DMS153 (cell line): ENCODE data around the gene ZFAND4.
A peak's percentile ranks its signal among the peaks of the same experiment; 100 is the strongest.
"Not testable (repeated sequence)": the region's sequence is repeated elsewhere in the genome, so short reads cannot be mapped to it uniquely, and the experiment has no call there.

Experiments used
- DNase-seq: peaks from one replicate; lab custom pipeline; 2025; lab: John Stamatoyannopoulos, UW

Gene ZFAND4

GRCh38 chr10:45640941-45641340 is 31.6 kb downstream of the ZFAND4 start:
- no peak for DNase-seq

- no peak for DNase-seq
Observed at GRCh38 chr10:45640049-45640448, 32.5 kb downstream of the ZFAND4 start.

GRCh38 chr10:45627412-45628048 is 45.0 kb downstream of the ZFAND4 start:
- no peak for DNase-seq

- DNase-seq, result no peak
Observed at GRCh38 chr10:45625879-45626278, 46.7 kb downstream of the ZFAND4 start.

DNA sequence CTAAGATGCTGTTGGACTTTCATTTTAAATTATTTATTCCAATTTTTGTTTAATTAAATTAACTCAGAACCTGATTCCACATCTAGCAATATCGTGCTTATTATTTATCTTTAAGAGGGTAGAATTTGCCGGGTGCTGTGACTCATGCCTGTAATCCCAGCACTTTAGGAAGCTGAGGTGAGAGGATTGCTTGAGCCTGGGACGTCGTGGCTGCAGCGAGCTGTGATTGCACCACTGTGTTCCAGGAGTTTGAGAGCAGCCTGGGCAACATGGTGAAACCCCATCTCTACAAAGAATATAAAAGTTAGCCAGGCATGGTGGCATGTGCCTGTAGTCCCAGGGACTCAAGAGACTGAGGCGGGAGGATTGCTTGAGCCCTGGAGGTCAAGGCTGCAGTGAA is 47.8 kb downstream of the ZFAND4 start:
- no peak for DNase-seq

DNA sequence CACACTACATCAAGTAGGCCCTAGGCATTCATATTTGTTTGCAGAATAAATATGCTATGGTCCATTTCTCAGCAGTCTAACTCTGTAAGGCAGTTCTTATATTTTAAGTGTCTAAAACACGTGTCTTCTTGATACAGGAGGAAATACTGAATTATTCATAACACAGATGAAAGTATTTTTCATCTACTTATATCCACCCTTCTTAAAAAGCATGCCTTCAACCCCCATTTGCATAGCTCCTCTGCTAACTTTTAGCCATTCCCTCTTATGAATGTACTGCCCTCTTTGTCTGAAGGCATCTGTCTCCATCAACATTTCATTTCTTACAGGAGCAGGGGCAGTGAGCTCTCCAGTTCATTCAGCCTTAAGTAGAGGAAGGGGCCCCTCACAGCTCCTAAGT is 57.7 kb downstream of the ZFAND4 start:
- DNase-seq, result no peak

GRCh38 chr10:45612741-45613140 is 59.8 kb downstream of the ZFAND4 start:
- no peak for DNase-seq

- DNase-seq, result no peak
Observed at GRCh38 chr10:45608052-45608451, 64.5 kb downstream of the ZFAND4 start.

DNA sequence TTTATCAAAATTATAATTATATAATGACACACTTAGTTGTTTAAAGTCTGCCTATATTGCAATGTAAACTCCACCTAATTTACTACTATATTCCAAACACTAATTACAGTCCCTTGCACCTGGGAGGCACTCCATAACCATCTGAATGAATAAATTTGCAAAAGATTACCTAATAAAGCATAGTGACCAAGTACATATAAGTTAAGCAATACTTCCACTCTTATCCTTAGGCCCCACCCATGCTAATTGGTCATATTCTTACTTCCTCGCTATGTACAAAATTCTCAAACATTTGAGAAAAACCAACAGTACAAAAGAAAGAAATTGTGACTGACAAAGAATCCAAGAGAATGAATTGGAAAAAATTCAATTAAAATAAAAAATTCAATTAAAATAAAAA is 65.3 kb downstream of the ZFAND4 start:
- DNase-seq, result no peak

DNA sequence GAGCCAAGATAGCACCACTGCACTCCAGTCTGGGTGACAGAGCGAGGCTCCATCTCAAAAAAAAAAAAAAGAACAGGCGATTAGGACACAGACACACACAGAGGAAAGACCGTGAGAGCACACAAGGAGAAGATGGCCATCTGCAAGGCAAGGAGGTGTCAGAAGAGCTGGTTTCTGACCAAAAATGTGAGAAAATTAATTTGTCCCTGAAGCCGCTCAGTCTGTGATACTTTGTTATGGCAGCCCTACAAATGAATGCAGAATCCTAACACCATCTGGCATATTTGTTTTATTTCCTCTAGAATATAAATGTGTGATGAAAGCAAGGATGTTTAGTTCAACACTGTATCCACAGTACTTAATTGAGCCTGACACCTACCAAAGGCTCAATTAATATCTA is 69.7 kb downstream of the ZFAND4 start:
- DNase-seq, result no peak

DNA sequence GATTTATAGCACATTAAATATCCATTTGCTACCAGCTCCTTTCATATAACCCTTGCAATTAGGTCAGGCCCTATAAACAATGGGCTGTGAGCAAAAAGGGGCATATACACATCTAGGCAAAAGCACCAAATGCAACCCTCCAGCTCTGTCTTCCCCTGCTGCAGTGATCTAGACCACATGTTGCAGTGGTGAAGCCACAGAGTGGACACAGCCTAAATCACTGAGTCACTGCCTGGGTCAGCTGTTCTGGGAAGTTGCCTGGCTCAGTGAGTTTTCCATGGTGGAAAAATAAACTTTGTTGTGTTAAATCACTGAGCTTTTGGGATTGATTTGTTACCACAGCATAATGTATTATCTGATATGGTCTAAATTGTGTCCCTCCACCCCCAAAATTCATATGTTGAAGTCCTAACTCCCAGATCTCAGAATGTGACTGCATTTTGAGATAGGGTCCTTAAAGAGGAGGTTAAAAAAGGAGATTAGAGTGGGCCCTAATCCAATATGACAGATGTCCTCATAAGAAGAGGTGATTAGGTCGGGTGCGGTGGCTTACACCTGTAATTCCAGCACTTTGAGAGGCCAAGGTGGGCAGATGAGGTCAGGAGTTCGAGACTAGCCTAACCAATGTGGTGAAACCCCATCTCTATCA is 70.4 kb downstream of the ZFAND4 start:
- DNase-seq, result no peak

GRCh38 chr10:45601254-45601930 is 71.2 kb downstream of the ZFAND4 start:
- not testable (repeated sequence) for DNase-seq

DNA sequence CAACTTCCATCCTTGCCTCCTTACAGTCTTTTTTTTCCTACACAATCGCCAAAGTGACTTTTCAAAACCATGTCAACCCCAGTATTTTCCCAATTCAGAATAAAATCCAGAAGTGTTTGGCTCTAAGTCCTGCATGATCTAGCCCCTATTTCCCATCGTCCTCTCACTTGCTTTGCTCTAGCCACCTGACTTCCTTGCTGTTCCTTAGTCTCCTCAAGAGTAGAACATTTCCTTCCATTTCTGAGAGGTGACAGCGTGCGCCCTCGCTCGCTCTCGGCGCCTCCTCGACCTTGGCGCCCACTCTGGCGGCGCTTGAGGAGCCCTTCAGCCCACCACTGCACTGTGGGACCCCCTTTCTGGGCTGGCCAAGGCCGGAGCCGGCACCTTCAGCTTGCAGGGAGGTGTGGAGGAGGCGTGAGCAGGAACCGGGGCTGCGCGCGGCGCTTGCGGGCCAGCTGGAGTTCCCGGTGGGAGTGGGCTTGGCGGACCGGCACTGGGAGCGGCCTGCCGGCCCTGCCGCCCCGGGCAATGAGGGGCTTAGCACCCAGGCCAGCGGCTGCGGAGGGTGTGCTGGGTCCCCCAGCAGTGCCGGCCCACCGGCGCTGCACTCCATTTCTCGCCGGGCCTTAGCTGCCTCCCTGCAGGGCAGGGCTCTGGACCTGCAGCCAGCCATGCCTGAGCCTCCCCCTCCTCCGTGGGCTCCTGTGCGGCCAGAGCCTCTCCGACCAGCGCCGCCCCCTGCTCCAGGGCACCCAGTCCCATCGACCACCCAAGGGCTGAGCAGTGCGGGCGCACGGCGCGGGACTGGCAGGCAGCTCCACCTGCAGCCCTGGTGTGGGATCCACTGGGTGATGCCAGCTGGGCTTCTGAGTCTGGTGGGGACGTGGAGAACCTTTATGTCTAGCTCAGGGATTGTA is 72.0 kb downstream of the ZFAND4 start:
- not testable (repeated sequence) for DNase-seq

GRCh38 chr10:45599646-45600045 is 72.9 kb downstream of the ZFAND4 start:
- no peak for DNase-seq

DNA sequence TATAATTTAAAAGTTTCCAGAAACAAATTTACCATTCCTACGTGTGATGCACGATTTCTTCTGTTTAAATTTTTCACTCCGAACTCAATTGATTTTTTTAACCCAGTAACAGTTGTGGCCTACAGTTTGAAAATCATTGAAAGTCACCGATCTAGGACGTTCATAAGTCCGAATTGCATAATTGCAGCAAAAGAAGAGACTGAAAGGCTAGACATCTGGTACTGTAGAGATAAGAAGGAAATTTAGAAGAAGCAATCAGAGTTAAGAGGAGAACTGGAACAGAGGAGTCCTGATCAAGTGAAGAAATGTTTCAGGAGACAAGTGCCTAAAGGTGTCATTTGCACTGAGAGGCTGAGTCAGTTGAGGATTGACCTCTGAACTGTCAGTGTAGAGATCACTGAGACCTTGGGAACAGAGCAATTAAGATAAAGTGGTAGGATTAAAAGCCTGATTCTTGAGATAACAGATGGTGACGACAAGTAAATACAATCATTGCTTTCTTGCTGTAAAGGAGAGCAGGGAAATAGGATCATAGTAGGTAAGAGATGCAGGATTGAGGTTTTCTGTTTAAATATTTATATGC is 73.5 kb downstream of the ZFAND4 start:
- DNase-seq, result no peak

GRCh38 chr10:45596526-45596925 is 76.0 kb downstream of the ZFAND4 start:
- no peak for DNase-seq

- DNase-seq, result peak; percentile 86
Observed at GRCh38 chr10:45594276-45595157, 78.1 kb downstream of the ZFAND4 start.

DNA sequence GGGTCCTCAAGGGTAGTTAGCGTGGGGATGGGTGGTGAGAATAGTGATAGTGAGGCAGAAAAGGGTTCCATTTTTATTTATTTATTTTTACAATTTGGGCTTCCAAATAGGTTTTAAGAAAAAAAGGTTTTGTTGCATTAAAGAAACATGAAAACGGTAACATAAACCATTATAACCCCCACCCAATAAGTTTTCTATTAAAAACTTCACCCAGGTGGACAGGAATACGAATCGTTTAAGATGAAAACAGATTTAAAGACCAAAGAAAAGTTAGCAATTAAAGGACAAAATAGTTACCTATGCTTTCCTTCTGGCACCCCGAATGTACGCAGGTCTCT is 78.7 kb downstream of the ZFAND4 start:
- no peak for DNase-seq

- DNase-seq, result no peak
Observed at GRCh38 chr10:45592926-45593325, 79.6 kb downstream of the ZFAND4 start.

DNA sequence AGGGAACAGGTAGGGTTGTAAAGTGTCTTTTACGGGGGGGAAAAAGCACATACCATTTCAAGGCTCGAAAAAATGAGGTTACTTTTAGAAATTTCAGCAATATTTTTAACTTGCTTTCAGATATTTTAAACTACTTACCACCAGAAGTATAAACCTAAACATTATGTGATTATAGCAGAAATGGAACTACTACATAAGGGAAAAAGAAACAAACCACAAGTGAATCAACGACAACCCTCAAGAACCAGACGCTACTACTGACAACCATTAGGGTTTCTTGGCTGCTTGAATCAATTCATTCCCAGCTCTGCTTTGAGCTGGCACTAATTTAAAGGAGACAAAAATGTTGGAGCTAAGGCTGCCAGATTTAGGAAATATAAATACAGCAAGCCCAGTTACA is 80.1 kb downstream of the ZFAND4 start:
- no peak for DNase-seq

GRCh38 chr10:45591280-45591679 is 81.3 kb downstream of the ZFAND4 start:
- DNase-seq, result no peak
